OCI-LY7 (cell line): ENCODE data around the gene CREB5. TPM values are rescaled to one million over a fixed set of nuclear protein-coding genes. Genes with fewer than 3 reads are reported as not detected.

Source experiments
- BruUV-seq: library from RNA; stranded (reverse); fragments of 400-500 nt; replicated peaks from 2 replicates; lab custom pipeline; 2021; lab: Mats Ljungman, UMichigan
- CTCF ChIA-PET: fragments of 300-600 bp; sonication (Branson Sonifier 250); formaldehyde crosslinking; loops from one replicate; lab custom pipeline; 2022; ENCODE audit warnings: antibody characterized with exemption; ENCODE audit not compliant: unreplicated experiment; lab: Charles Lee
- POLR2A ChIA-PET: fragments of 300-600 bp; sonication (Branson Sonifier 250); formaldehyde crosslinking; loops from one replicate; lab custom pipeline; 2022; ENCODE audit warnings: antibody characterized with exemption; lab: Charles Lee
- DNase-seq: peaks from one replicate; pipeline ENCODE4 v3.0.0-alpha.2; 2015; ENCODE audit warnings: low spot score
- H2AFZ ChIP-seq: fragments of 200-600 bp; sonication (generic), shearing (Covaris generic); 2 replicates; pipeline ENCODE4 v1.6.1; 2014; ENCODE audit warnings: mild to moderate bottlenecking, antibody characterized with exemption, low read length, moderate library complexity
- H3K27ac ChIP-seq: fragments of 200-600 bp; sonication (generic); 2 replicates; pipeline ENCODE4 v1.5.1; 2014; ENCODE audit warnings: mixed run types, low read depth, mild to moderate bottlenecking, moderate library complexity, low read length, inconsistent platforms; ENCODE audit not compliant: poor library complexity, severe bottlenecking
- H3K36me3 ChIP-seq: fragments of 200-600 bp; sonication (generic); 2 replicates; pipeline ENCODE4 v1.6.1; 2014; ENCODE audit warnings: mild to moderate bottlenecking, antibody characterized with exemption, low read length, moderate library complexity, mixed read lengths; ENCODE audit not compliant: insufficient read depth
- H3K4me1 ChIP-seq: fragments of 200-600 bp; sonication (generic); 2 replicates; pipeline ENCODE4 v1.5.1; 2014; ENCODE audit warnings: mild to moderate bottlenecking, low read length; ENCODE audit not compliant: insufficient read depth, poor library complexity, severe bottlenecking
- H3K4me2 ChIP-seq: fragments of 200-600 bp; sonication (generic); 2 replicates; pipeline ENCODE4 v1.6.1; 2014; ENCODE audit warnings: mild to moderate bottlenecking, low read length
- H3K4me3 ChIP-seq: fragments of 200-600 bp; sonication (generic); 2 replicates; pipeline ENCODE4 v1.5.1; 2014; ENCODE audit warnings: mild to moderate bottlenecking, low read depth, low read length; ENCODE audit not compliant: poor library complexity, severe bottlenecking
- H3K79me2 ChIP-seq: fragments of 200-600 bp; sonication (generic); 2 replicates; pipeline ENCODE4 v1.6.1; 2016; ENCODE audit warnings: low read depth, mild to moderate bottlenecking, low read length, moderate library complexity, mixed read lengths; ENCODE audit not compliant: insufficient read depth
- H3K9me2 ChIP-seq: fragments of 200-600 bp; sonication (generic); 2 replicates; pipeline ENCODE4 v1.6.1; 2016; ENCODE audit warnings: mild to moderate bottlenecking, low read length, mixed read lengths; ENCODE audit not compliant: insufficient read depth
- H3K9me3 ChIP-seq: fragments of 200-600 bp; sonication (generic); 2 replicates; pipeline ENCODE4 v1.6.1; 2014; ENCODE audit warnings: mild to moderate bottlenecking, mixed run types, low read length, mixed read lengths
- H4K20me1 ChIP-seq: fragments of 200-600 bp; sonication (generic); 2 replicates; pipeline ENCODE4 v1.6.1; 2014; ENCODE audit warnings: mild to moderate bottlenecking, antibody characterized with exemption, low read length, moderate library complexity, mixed read lengths; ENCODE audit not compliant: insufficient read depth
- CTCF ChIP-seq: fragments of 200-600 bp; sonication (generic); conservative IDR thresholded peaks from 2 replicates; pipeline ENCODE4 v1.5.1; 2014; ENCODE audit warnings: mild to moderate bottlenecking, antibody characterized with exemption, low read length, moderate library complexity, mixed read lengths
- EZH2phosphoT487 ChIP-seq: fragments of 200-600 bp; sonication (generic); IDR thresholded peaks from 2 replicates; pipeline ENCODE4 v1.6.1; 2018; ENCODE audit warnings: low read depth, borderline replicate concordance, mild to moderate bottlenecking, mixed run types, antibody characterized with exemption, low read length, moderate library complexity, mixed read lengths
- intact Hi-C: fragments of 100-400 bp; cut with micrococcal nuclease; formaldehyde crosslinking; loops from one replicate; pipeline ENCODE4 v1.10.0; 2022; ENCODE audit not compliant: unreplicated experiment
- total RNA-seq, 2 experiments: library from RNA; depleted of rRNA in 1 of 2; stranded (reverse); fragments of >200 nt in 1 of 2; shearing (Covaris generic) in 1 of 2; gene quantifications; 2 replicates each; pipeline ENCODE4 v1.2.3, GENCODE V29; 2014 to 2022

CREB5 gene
- total RNA-seq, 2 experiments from 2014 or later, result 2.0 to 13.3 TPM

GRCh38 chr7:28605427-28606085 lies 193.2 kb downstream of the CREB5 start:
- H3K9me3 ChIP-seq, result no peaks in the 10 kb centered on the region; the same call in 1 of the 2 replicates
- no peaks in the 10 kb centered on the region for H3K79me2 ChIP-seq
- no peak overlapping the region for H3K4me3 ChIP-seq
- H3K9me2 ChIP-seq, result no peaks in the 10 kb centered on the region
- no peak overlapping the region for H3K4me2 ChIP-seq
- no peak for DNase-seq
- H4K20me1 ChIP-seq, result no peaks in the 10 kb centered on the region; the same call in 1 of the 2 replicates
- no peak overlapping the region for H3K27ac ChIP-seq
- intact Hi-C loops, result no loop called here
- H3K4me1 ChIP-seq, result no peaks in the 10 kb centered on the region
- TF ChIP-seq EZH2phosphoT487 (no peak), CTCF (no peak)
- H3K36me3 ChIP-seq, result 0 out of 2 replicates have a peak, but pooled peaks cover 4% of the 10 kb centered on the region
- ChIA-PET POLR2A (interaction anchor here (0.6 to 1.2 kb wide), 2 partner anchors 14 to 35 kb away, joined by 3 read pairs; no protein-coding TSS in a partner anchor), CTCF (no interaction called here)
- H2AFZ ChIP-seq, result no peak overlapping the region
- no TSS peak for BruUV-seq

DNA sequence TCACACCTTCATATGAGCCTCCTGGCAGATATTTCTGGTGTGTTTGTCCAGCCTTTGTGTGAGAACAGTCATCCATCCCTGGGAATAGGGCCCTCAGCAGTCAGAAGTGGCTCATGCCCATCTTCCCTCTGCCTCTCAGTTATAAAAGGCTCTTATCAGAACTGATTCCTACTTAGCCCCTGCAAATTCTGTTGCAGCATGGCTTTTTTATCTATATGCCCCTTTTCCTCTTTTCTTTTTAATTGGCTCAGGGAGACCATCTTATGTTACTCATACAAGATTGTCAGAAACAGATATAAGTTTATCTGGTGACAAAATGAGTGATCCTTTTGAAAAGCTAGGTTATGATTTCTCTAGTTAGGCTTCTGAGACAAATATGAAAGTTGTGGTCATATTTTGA lies 194.1 kb downstream of the CREB5 start:
- Histone ChIP-seq H4K20me1 (no peaks in the 10 kb centered on the region; the same call in 1 of the 2 replicates), H2AFZ (no peak overlapping the region), H3K79me2 (no peaks in the 10 kb centered on the region), H3K4me2 (no peak overlapping the region), H3K4me3 (no peak overlapping the region), H3K9me2 (no peaks in the 10 kb centered on the region), H3K4me1 (no peaks in the 10 kb centered on the region), H3K36me3 (0 out of 2 replicates have a peak, but pooled peaks cover 3% of the 10 kb centered on the region), H3K27ac (no peak overlapping the region), H3K9me3 (no peaks in the 10 kb centered on the region; the same call in 1 of the 2 replicates)
- POLR2A ChIA-PET, result interaction anchor here (1.2 kb wide), 1 partner anchor 36 kb away, joined by 3 read pairs; no protein-coding TSS in a partner anchor
- no TSS peak for BruUV-seq
- no peak for TF ChIP-seq CTCF
- no peak for TF ChIP-seq EZH2phosphoT487
- DNase-seq, result no peak
- intact Hi-C loops, result no loop called here
- CTCF ChIA-PET, result no interaction called here

- Histone ChIP-seq H3K27ac (no peak overlapping the region), H3K4me2 (no peak overlapping the region), H3K9me2 (no peaks in the 10 kb centered on the region), H3K4me1 (no peaks in the 10 kb centered on the region), H3K9me3 (no peaks in the 10 kb centered on the region), H3K4me3 (no peak overlapping the region), H2AFZ (no peak overlapping the region), H3K36me3 (no peaks in the 10 kb centered on the region), H3K79me2 (no peaks in the 10 kb centered on the region), H4K20me1 (no peaks in the 10 kb centered on the region; the same call in 1 of the 2 replicates)
- intact Hi-C loops, result no loop called here
- TF ChIP-seq EZH2phosphoT487, result no peak
- no peak for TF ChIP-seq CTCF
- ChIA-PET POLR2A (no interaction called here), CTCF (no interaction called here)
- BruUV-seq, result no TSS peak
- no peak for DNase-seq
Measured at GRCh38 chr7:28607855-28608193, 195.5 kb downstream of the CREB5 start.
